ENCODE data around the gene LRRC75B.
A peak's percentile ranks its signal among the peaks of the same experiment; 100 is the strongest.

Gene LRRC75B

DNA sequence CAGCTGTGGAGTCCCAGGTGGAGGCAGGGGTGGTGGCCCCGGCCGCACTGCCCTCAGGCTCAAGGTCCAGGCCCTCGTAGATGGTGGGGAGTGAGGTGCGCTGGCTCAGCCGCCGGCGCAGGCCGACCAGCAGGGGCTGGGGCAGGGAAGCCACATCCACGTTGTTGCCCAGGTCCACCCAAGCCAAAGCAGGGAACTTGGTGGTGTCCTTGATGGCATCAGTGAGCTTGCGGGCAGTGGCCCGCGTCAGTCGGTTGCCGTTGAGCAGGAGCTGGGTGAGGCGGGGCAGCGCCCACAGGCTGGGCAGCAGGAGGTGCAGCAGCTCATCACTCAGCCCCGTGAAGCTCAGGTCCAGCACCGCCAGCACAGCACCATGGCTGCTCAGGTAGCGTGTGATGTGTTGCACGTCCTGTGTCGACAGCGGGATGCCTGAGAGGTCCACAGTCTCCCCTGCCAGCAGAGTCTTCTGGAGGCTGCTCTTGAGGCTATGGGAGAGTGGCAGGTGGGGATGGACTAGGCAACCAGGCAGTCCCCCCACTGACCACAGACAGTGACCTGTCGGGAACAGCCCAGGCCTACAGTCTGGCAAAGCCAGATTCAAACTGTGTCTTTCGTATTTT is 6.8 kb downstream of the LRRC75B start:
- Histone ChIP-seq H3K27ac (no peak overlapping the region), H3K4me3 (no peak overlapping the region)
- DNase-seq (ENCODE audit: low spot score): no peak
- no peak for TF ChIP-seq CTCF (IDR thresholded peaks at IDR 0.05)

- TF ChIP-seq CTCF (IDR thresholded peaks at IDR 0.05): no peak
- DNase-seq (ENCODE audit: low spot score): no peak
- Histone ChIP-seq H3K4me3 (no peak overlapping the region), H3K27ac (no peak overlapping the region)
Measured at GRCh38 chr22:24585461-24585860, 7.4 kb downstream of the LRRC75B start.

GRCh38 chr22:24584871-24585411 is 7.9 kb downstream of the LRRC75B start:
- Histone ChIP-seq H3K27ac (peak overlapping the region; percentile 67 to 83), H3K4me3 (no peak overlapping the region)
- TF ChIP-seq CTCF (IDR thresholded peaks at IDR 0.05): no peak
- DNase-seq (ENCODE audit: low spot score): no peak

DNA sequence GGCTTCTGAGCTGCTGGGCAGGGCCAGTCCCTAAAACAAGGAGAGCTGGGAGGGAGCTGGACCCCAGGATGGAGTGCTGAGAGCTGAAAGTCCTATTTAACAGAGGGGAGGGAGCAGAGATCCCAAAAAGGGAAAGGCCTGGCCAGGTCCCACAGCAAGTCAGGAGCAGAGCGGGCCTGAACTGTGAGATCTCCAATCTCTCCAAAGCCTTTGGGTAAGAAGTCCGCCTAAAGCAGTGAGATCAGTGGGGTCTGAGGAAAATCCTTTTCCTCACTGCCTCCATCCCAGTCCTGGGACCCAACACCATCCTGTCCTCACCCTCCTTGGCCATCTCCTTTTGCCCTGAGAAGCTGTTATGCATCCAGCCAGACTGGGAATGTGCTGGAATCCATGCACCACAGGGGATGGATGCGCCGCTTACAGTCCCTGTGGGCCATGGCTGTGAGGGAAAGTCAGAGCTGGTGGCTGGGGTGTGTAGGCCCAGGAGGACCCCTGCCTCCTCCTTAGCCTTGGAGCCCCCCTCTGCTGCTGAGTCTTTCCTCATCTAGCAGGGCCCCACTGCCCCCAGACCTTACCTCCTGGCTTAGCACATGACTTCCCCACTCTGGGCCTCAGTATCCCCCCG is 8.6 kb downstream of the LRRC75B start:
- DNase-seq (ENCODE audit: low spot score): no peak
- peak overlapping the region; percentile 67 to 83 for H3K27ac ChIP-seq
- H3K4me3 ChIP-seq: peak overlapping the region; percentile 58
- no peak for TF ChIP-seq CTCF (IDR thresholded peaks at IDR 0.05)

DNA sequence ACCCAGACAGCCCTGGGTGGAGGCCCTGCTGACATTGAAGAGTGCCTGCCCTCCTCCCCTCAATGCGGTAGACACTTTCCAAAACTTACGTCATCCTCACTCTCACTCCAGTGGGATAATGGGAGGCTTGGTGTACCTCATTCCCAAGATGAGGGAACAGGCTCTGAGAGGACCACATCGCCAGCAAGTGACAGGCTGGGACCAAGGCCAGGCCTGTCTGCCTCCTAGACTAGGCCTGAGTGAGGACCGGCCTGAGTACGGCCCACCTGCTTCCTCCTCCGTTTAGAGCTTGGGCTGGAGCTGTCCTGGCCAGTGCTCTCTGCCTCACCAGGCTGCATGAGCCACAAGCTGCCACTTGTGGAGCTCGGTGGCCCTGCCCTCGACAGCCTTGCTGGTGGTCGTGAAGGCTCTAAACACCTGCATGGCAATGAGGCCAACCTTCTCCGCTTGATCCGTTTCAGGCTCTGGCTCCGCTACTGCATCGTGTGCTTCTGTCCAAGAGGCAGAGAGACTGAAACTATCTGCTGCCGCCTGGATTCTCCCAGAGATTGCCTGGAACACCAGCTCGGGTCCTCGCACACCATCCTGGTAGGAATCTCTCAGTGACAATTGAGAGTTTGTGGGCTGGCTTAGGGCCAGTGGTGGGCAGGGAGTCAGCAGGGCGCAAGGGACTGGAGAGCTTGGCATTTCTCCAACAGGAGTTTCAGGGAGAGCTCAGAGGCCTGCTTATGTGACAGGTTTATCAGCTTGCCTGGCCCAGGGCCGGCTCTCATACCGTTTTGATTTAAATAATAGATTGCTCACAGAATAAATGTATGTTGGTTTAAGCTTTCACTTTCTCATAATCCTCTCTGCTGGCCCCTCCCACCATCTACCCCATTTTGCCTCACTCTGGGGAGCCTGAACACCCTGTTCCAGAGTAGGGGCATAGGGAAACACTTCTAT is 9.4 kb downstream of the LRRC75B start:
- Histone ChIP-seq H3K4me3 (peak overlapping the region; percentile 58), H3K27ac (peak overlapping the region; percentile 67 to 83)
- no peak for DNase-seq (ENCODE audit: low spot score)
- no peak for TF ChIP-seq CTCF (IDR thresholded peaks at IDR 0.05)

DNA sequence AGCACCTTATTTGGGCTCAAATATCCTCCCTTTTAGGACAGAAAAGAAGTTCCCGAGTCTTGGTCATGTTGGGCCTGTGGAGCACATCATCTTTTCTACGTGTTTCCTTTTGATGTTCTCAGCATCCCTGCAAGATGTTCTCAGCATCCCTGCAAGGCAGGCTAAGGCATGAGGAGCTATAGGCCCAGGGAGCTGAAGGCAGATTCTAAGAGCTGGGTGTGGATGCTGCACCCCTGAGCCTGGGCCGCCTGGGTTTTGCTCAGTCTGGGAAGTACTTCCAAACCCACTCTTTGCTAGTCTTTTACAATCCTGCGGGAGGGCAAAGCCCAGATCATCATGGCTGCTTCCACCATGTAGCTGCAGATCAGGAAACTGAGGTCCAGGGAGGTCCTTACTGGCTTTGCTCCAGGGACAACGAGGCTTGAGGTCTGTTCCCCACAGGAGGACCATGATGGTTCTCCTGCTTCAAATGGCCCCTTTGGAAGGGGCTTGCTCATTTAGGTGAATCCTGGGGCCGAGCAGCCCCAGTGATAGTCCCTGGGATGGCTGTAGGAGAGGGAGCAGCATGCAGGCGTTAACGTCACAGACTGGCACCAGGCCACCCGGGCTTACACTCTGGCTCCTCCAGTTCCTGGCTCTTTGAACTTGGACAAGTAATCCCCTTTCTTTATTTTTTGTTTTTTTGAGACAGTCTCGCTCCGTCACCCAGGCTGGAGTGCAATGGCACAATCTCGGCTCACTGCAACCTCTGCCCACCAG is 10.6 kb downstream of the LRRC75B start:
- no peak for DNase-seq (ENCODE audit: low spot score)
- TF ChIP-seq CTCF (IDR thresholded peaks at IDR 0.05): no peak
- no peak overlapping the region for H3K27ac ChIP-seq

More for the DNA sequence above, 10.6 kb downstream of the LRRC75B start:
- H3K4me3 ChIP-seq: no peak overlapping the region

Data from coronary artery (tissue), 2 donors.